ENCODE results near the gene DTNBP1. TPM values are rescaled to one million over a fixed set of nuclear protein-coding genes. Genes with fewer than 3 reads are reported as not detected.

Gene DTNBP1
- total RNA-seq, 2 experiments from 2014 or later, result 18.4 to 23.4 TPM

DNA sequence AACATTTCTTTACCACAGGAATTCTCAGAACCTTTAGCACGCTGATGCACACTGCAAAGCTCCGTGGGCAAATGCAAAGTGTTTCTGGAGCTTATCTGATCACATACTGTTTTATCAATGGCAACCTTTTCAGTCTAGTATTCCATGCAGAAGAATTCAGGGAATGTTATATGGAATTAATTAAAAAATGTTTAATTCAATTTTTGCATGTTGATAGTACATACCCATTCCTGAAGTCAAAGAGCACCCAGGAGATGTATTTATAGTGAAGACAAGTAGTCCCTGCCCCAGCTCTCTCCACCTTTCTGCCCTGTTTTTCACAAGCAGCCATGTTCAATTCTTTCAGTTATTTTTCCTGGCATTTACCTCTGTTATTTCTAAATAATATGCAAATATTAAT, 55.2 kb downstream of the DTNBP1 start:
- POLR2A ChIA-PET, result no interaction called here
- Mint-ChIP-seq H3K27ac (no peak overlapping the region), H3K9me3 (ENCODE audit: low read depth) (no peaks in the 10 kb centered on the region), H3K36me3 (ENCODE audit: low read depth) (peaks cover 29% of the 10 kb centered on the region), H3K4me3 (no peak overlapping the region), H3K27me3 (no peaks in the 10 kb centered on the region), H3K4me1 (peaks cover 6% of the 10 kb centered on the region)
- ATAC-seq (no peak), DNase-seq (no peak)
- CTCF ChIA-PET, result interaction anchor here (0.6 to 1.5 kb wide), 5 partner anchors 13 to 1983 kb away, joined by 3 to 6 read pairs (median 3); no protein-coding TSS in a partner anchor
- intact Hi-C loops (cut with DNase I, micrococcal nuclease), result no loop called here

GRCh38 chr6:15606347-15606746, 56.5 kb downstream of the DTNBP1 start:
- Mint-ChIP-seq H3K4me3 (no peak overlapping the region), H3K27me3 (no peaks in the 10 kb centered on the region), H3K4me1 (peaks cover 7% of the 10 kb centered on the region), H3K36me3 (ENCODE audit: low read depth) (peaks cover 28% of the 10 kb centered on the region), H3K9me3 (ENCODE audit: low read depth) (no peaks in the 10 kb centered on the region), H3K27ac (no peak overlapping the region)
- CTCF ChIA-PET, result interaction anchor here (1.9 to 2.0 kb wide), 2 partner anchors 8 to 13 kb away, joined by 4 to 5 read pairs; no protein-coding TSS in a partner anchor
- ATAC-seq (no peak), DNase-seq (no peak)
- intact Hi-C loops (cut with DNase I, micrococcal nuclease), result no loop called here
- POLR2A ChIA-PET, result no interaction called here

GRCh38 chr6:15604843-15605242, 58.0 kb downstream of the DTNBP1 start:
- H3K4me3 Mint-ChIP-seq, result no peak overlapping the region
- no peaks in the 10 kb centered on the region for H3K9me3 Mint-ChIP-seq (ENCODE audit: low read depth)
- ChIA-PET CTCF (interaction anchor here (1.2 to 2.0 kb wide), 3 partner anchors 10 to 19 kb away, joined by 3 to 5 read pairs (median 4); no protein-coding TSS in a partner anchor), POLR2A (no interaction called here)
- intact Hi-C loops (cut with DNase I, micrococcal nuclease), result no loop called here
- no peaks in the 10 kb centered on the region for H3K27me3 Mint-ChIP-seq
- no peak overlapping the region for H3K27ac Mint-ChIP-seq
- no peak for DNase-seq
- H3K36me3 Mint-ChIP-seq (ENCODE audit: low read depth), result peaks cover 26% of the 10 kb centered on the region
- no peak for ATAC-seq
- H3K4me1 Mint-ChIP-seq, result peaks cover 11% of the 10 kb centered on the region

DNA sequence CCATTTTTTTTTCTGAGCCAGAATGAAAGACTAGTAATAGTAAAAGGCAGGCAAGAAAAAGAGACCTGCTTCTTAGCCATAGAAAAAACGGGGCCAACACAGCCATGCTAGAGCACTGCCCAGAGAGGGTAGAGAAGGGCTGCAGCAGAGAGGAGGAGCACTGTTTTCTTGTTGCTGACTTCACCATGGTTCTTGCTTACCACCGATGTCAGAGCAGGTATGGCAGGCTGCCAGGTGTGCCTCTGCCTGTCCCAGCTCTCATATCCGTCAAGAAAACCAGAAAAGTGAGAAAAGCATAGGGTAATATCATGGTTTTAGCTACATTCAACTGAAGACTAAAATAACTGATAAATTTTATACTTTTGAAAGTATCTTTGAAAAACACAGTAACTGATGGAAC, 60.7 kb downstream of the DTNBP1 start:
- ChIA-PET POLR2A (no interaction called here), CTCF (interaction anchor here (0.7 to 1.1 kb wide), 2 partner anchors 13 to 21 kb away, joined by 3 to 4 read pairs; no protein-coding TSS in a partner anchor)
- DNase-seq (peak; percentile 31), ATAC-seq (no peak)
- H3K36me3 Mint-ChIP-seq (ENCODE audit: low read depth), result peaks cover 18% of the 10 kb centered on the region
- H3K4me1 Mint-ChIP-seq, result peaks cover 13% of the 10 kb centered on the region
- no peak overlapping the region for H3K27ac Mint-ChIP-seq
- no peaks in the 10 kb centered on the region for H3K9me3 Mint-ChIP-seq (ENCODE audit: low read depth)
- H3K27me3 Mint-ChIP-seq, result no peaks in the 10 kb centered on the region
- no peak overlapping the region for H3K4me3 Mint-ChIP-seq
- intact Hi-C loops (cut with DNase I, micrococcal nuclease), result no loop called here

DNA sequence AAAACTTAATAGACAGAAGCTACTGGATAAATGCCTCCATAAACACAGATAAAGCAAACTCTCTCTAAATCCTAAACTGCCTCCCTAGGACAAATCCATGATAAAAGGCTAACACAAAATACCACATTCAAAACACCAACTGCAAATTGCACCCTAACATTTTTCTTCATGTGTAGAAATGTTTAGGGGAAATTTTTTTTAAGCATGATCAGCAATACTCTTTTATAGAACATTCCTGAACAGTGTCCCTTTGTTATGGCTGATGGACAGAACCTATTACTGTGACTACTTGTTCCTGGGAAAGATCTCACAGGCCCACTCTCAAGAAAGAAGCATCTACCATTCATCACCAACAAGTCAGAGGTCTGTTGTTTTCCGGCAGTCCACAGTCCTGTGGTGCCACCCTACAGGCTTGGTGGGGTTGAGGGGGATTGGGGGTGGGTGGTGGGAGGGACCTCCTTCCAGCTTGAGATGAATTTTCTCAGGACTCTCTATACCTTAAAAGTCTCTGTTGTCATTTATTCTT, 64.5 kb downstream of the DTNBP1 start:
- DNase-seq (no peak), ATAC-seq (no peak)
- H3K27me3 Mint-ChIP-seq, result no peaks in the 10 kb centered on the region
- POLR2A ChIA-PET, result interaction anchor here (0.7 kb wide), 1 partner anchor 49 kb away, joined by 5 read pairs; no protein-coding TSS in a partner anchor
- intact Hi-C loops (cut with DNase I, micrococcal nuclease), result no loop called here
- H3K36me3 Mint-ChIP-seq (ENCODE audit: low read depth), result peaks cover 12% of the 10 kb centered on the region
- no peaks in the 10 kb centered on the region for H3K9me3 Mint-ChIP-seq (ENCODE audit: low read depth)
- CTCF ChIA-PET, result interaction anchor here (0.5 to 1.1 kb wide), 3 partner anchors 19 to 526 kb away, joined by 3 to 4 read pairs (median 3); no protein-coding TSS in a partner anchor
- no peak overlapping the region for H3K4me3 Mint-ChIP-seq
- no peak overlapping the region for H3K27ac Mint-ChIP-seq
- H3K4me1 Mint-ChIP-seq, result peaks cover 30% of the 10 kb centered on the region

DNA sequence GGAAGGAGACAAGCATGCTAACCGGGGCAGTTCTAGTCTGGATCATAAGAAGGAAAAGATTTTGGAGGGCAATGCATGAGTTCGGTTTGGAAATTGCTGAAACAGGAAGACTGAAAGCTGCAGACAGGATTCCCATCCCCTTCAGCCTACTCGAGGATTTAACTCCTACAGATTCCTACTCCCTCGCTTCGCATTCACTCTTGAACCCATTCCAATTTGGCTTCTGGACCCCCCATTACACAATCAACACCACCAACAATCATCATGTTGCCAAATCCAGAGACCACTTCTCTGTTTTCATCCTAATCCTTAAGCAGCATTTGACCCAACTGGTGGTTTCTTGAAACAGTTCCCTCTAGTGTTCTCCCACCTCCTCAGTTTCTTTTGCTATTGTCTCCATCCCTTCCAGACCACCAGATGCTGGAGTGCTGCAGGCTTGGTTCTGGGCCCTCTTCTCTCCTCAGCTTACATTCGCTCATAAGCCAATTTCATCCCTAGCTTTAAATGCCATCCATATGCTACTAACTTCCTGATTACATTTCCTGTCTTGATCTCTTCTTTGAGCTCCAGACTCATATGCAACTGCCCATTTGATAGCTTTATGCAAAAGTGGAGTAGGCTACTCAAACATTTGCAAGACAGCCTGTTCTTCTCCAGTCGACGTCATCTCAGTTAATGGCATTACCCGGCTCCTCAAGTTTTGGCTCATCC, 66.5 kb downstream of the DTNBP1 start:
- no peaks in the 10 kb centered on the region for H3K27me3 Mint-ChIP-seq
- H3K36me3 Mint-ChIP-seq (ENCODE audit: low read depth), result peaks cover 7% of the 10 kb centered on the region
- ATAC-seq (no peak), DNase-seq (no peak)
- H3K4me3 Mint-ChIP-seq, result no peak overlapping the region
- peaks cover 37% of the 10 kb centered on the region for H3K4me1 Mint-ChIP-seq
- no peaks in the 10 kb centered on the region for H3K9me3 Mint-ChIP-seq (ENCODE audit: low read depth)
- no peak overlapping the region for H3K27ac Mint-ChIP-seq
- ChIA-PET CTCF (no interaction called here), POLR2A (no interaction called here)
- intact Hi-C loops (cut with DNase I, micrococcal nuclease), result no loop called here

GRCh38 chr6:15595461-15596173, 67.2 kb downstream of the DTNBP1 start:
- Mint-ChIP-seq H3K4me1 (peaks cover 35% of the 10 kb centered on the region), H3K36me3 (ENCODE audit: low read depth) (peaks cover 4% of the 10 kb centered on the region), H3K9me3 (ENCODE audit: low read depth) (no peaks in the 10 kb centered on the region), H3K4me3 (no peak overlapping the region), H3K27me3 (no peaks in the 10 kb centered on the region), H3K27ac (no peak overlapping the region)
- intact Hi-C loops (cut with DNase I, micrococcal nuclease), result no loop called here
- no peak for DNase-seq
- CTCF ChIA-PET, result no interaction called here
- POLR2A ChIA-PET, result no interaction called here
- ATAC-seq, result no peak

DNA sequence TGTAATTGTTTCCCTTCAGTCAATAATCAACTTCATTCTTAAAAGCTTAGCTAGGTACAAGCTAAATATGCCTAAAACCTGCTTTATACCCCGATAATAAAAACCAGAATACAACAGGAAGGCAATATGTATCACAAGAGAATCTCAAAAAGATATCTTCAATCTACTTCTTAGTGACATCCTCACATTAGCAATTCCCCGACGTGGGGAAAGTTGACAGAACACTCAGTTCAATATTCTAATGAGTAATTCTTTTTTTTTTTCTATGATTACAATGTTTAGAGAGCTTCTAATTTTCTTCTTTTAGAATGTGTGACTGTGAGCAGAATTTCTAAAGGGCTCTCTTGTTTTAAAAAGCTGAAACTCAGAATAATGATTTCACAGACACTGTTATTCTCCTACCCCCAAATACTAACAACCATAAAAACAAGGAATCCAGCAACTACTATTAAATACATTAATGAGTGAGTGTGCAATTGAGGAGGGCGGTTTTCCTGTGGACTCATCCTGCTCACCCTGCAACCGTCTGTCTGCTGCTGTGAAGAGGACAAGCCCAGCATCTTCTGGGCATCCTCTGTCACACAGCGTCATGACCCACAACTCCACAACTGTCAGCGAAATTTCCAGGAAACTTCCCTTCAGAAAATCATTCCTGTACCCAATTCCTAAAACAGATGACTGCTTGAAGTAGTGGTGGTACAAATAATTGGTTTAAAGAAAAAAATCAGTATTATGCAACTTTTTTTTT, 68.1 kb downstream of the DTNBP1 start:
- H3K9me3 Mint-ChIP-seq (ENCODE audit: low read depth), result no peaks in the 10 kb centered on the region
- ChIA-PET CTCF (interaction anchor here (0.7 to 1.0 kb wide), 2 partner anchors 30 to 285 kb away, joined by 4 read pairs; no protein-coding TSS in a partner anchor), POLR2A (no interaction called here)
- intact Hi-C loops (cut with DNase I, micrococcal nuclease), result no loop called here
- peaks cover 2% of the 10 kb centered on the region for H3K36me3 Mint-ChIP-seq (ENCODE audit: low read depth)
- no peak for ATAC-seq
- H3K27ac Mint-ChIP-seq, result no peak overlapping the region
- H3K27me3 Mint-ChIP-seq, result no peaks in the 10 kb centered on the region
- DNase-seq, result peak; percentile 7
- peaks cover 36% of the 10 kb centered on the region for H3K4me1 Mint-ChIP-seq
- H3K4me3 Mint-ChIP-seq, result no peak overlapping the region

GRCh38 chr6:15593798-15594197, 69.0 kb downstream of the DTNBP1 start:
- H3K27ac Mint-ChIP-seq, result no peak overlapping the region

DNA sequence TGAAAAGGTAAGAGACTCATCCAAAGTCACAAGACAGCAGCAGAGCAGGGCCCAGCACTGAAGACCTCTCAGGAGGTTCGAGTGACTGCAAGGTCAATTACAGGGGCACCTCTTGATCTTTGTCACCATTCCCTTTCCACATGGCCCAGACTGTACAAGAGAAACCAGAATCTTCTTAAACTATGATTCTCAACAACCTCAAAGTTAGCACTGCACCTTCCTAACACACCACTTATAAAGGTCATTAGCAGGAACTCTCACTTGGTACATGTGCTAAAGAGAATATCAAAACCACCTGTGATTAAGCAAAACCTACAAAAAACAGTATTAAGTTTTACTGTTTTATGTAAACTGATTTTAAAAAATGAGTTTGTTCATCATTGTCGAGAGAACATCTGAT, 70.2 kb downstream of the DTNBP1 start:
- H3K4me1 Mint-ChIP-seq, result peaks cover 48% of the 10 kb centered on the region
- ChIA-PET CTCF (no interaction called here), POLR2A (no interaction called here)
- H3K9me3 Mint-ChIP-seq (ENCODE audit: low read depth), result no peaks in the 10 kb centered on the region
- intact Hi-C loops (cut with DNase I, micrococcal nuclease), result no loop called here
- H3K27me3 Mint-ChIP-seq, result no peaks in the 10 kb centered on the region
- H3K36me3 Mint-ChIP-seq (ENCODE audit: low read depth), result peaks cover 2% of the 10 kb centered on the region
- H3K27ac Mint-ChIP-seq, result no peak overlapping the region
- no peak for DNase-seq
- ATAC-seq, result no peak
- no peak overlapping the region for H3K4me3 Mint-ChIP-seq

More at GRCh38 chr6:15593798-15594197, 69.0 kb downstream of the DTNBP1 start:
- Mint-ChIP-seq H3K27me3 (no peaks in the 10 kb centered on the region), H3K36me3 (ENCODE audit: low read depth) (peaks cover 2% of the 10 kb centered on the region), H3K4me1 (peaks cover 43% of the 10 kb centered on the region), H3K9me3 (ENCODE audit: low read depth) (no peaks in the 10 kb centered on the region), H3K4me3 (no peak overlapping the region)
- no peak for ATAC-seq
- DNase-seq, result no peak
- ChIA-PET POLR2A (no interaction called here), CTCF (interaction anchor here (0.6 to 1.0 kb wide), 5 partner anchors 16 to 893 kb away, joined by 3 to 5 read pairs (median 4); no protein-coding TSS in a partner anchor)
- intact Hi-C loops (cut with DNase I, micrococcal nuclease), result no loop called here

DNA sequence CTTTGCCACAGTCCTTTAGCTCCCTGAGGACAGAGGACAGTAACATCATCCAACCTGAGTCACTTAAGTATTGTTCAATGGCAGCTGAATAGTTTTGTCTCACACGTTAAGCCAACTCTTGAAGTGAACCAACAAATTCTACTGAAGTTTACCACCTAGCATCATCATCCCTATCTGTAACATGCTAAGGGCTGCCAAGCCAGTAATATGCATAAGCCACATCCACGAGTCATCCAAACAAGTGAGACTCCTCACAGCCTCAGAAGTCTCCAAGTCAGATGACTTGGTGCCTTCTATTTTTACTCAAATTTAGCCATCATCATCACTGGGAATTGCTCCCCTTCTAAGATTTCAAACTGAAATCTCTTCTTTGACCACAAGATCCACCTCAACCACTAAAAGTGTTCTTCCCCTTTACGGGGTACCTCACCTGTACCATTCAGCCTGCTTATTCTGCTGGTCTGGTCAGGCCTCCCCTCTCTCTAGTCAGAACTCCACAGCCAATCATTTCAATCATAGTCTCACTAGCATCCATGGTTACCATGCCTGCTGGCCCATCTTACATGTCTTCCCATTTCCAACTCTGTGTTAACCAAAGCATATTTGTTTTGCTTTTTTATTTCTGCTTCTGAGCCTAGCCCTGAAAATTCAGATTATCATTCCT, 73.7 kb downstream of the DTNBP1 start:
- CTCF ChIA-PET, result no interaction called here
- H3K4me3 Mint-ChIP-seq, result no peak overlapping the region
- peak; percentile 97 for ATAC-seq
- H3K36me3 Mint-ChIP-seq (ENCODE audit: low read depth), result no peaks in the 10 kb centered on the region
- H3K27me3 Mint-ChIP-seq, result no peaks in the 10 kb centered on the region
- intact Hi-C loops (cut with DNase I, micrococcal nuclease), result no loop called here
- peak; percentile 54 for DNase-seq
- peaks cover 40% of the 10 kb centered on the region for H3K4me1 Mint-ChIP-seq
- no peak overlapping the region for H3K27ac Mint-ChIP-seq
- H3K9me3 Mint-ChIP-seq (ENCODE audit: low read depth), result no peaks in the 10 kb centered on the region
- POLR2A ChIA-PET, result no interaction called here
